ENCODE results near the gene SSUH2.

The SSUH2 gene

GRCh38 chr3:8649757-8650156 lies 5.2 kb upstream of the SSUH2 start:
- no peak overlapping the region for H3K4me3 ChIP-seq (ENCODE audit: low read depth, low read length)
- no peaks in the 10 kb centered on the region; the same call in 1 of the 2 replicates for H3K9me3 ChIP-seq (ENCODE audit: control insufficient read depth, insufficient read depth, low read depth, low read length)
- H3K9ac ChIP-seq (ENCODE audit: low read length) = no peak overlapping the region
- H3K27me3 ChIP-seq (ENCODE audit: control insufficient read depth, insufficient read depth, low read length) = peaks cover 13% of the 10 kb centered on the region; the same call in 1 of the 2 replicates
- H3K4me1 ChIP-seq (ENCODE audit: control insufficient read depth, insufficient read depth, low read length) = no peaks in the 10 kb centered on the region
- no peak overlapping the region for H3K27ac ChIP-seq (ENCODE audit: low read depth, low read length)
- H3K36me3 ChIP-seq (ENCODE audit: control insufficient read depth, insufficient read depth, low read length) = no peaks in the 10 kb centered on the region

GRCh38 chr3:8648909-8649741 lies 4.5 kb upstream of the SSUH2 start:
- Histone ChIP-seq H3K27ac (ENCODE audit: low read depth, low read length) (no peak overlapping the region), H3K9me3 (ENCODE audit: control insufficient read depth, insufficient read depth, low read depth, low read length) (no peaks in the 10 kb centered on the region; the same call in 1 of the 2 replicates), H3K36me3 (ENCODE audit: control insufficient read depth, insufficient read depth, low read length) (no peaks in the 10 kb centered on the region), H3K27me3 (ENCODE audit: control insufficient read depth, insufficient read depth, low read length) (peaks cover 17% of the 10 kb centered on the region; the same call in 1 of the 2 replicates), H3K9ac (ENCODE audit: low read length) (no peak overlapping the region), H3K4me1 (ENCODE audit: control insufficient read depth, insufficient read depth, low read length) (no peaks in the 10 kb centered on the region), H3K4me3 (ENCODE audit: low read depth, low read length) (no peak overlapping the region)

- H3K4me3 ChIP-seq (ENCODE audit: low read depth, low read length) = no peak overlapping the region
- H3K36me3 ChIP-seq (ENCODE audit: control insufficient read depth, insufficient read depth, low read length) = no peaks in the 10 kb centered on the region
- no peaks in the 10 kb centered on the region for H3K9me3 ChIP-seq (ENCODE audit: control insufficient read depth, insufficient read depth, low read depth, low read length)
Measured at GRCh38 chr3:8647137-8647985, 2.8 kb upstream of the SSUH2 start.

GRCh38 chr3:8646313-8646938 lies 1.8 kb upstream of the SSUH2 start:
- Histone ChIP-seq H3K4me1 (ENCODE audit: control insufficient read depth, insufficient read depth, low read length) (no peaks in the 10 kb centered on the region), H3K4me3 (ENCODE audit: low read depth, low read length) (no peak overlapping the region), H3K27ac (ENCODE audit: low read depth, low read length) (no peak overlapping the region), H3K9ac (ENCODE audit: low read length) (no peak overlapping the region), H3K27me3 (ENCODE audit: control insufficient read depth, insufficient read depth, low read length) (peaks cover 13% of the 10 kb centered on the region; the same call in 1 of the 2 replicates), H3K9me3 (ENCODE audit: control insufficient read depth, insufficient read depth, low read depth, low read length) (no peaks in the 10 kb centered on the region), H3K36me3 (ENCODE audit: control insufficient read depth, insufficient read depth, low read length) (no peaks in the 10 kb centered on the region)

More at GRCh38 chr3:8647137-8647985, 2.8 kb upstream of the SSUH2 start:
- H3K27ac ChIP-seq (ENCODE audit: low read depth, low read length) = no peak overlapping the region
- H3K4me1 ChIP-seq (ENCODE audit: control insufficient read depth, insufficient read depth, low read length) = no peaks in the 10 kb centered on the region
- no peak overlapping the region for H3K9ac ChIP-seq (ENCODE audit: low read length)
- H3K27me3 ChIP-seq (ENCODE audit: control insufficient read depth, insufficient read depth, low read length) = peaks cover 17% of the 10 kb centered on the region; the same call in 1 of the 2 replicates

- Histone ChIP-seq H3K27me3 (ENCODE audit: control insufficient read depth, insufficient read depth, low read length) (peaks cover 13% of the 10 kb centered on the region; the same call in 1 of the 2 replicates), H3K27ac (ENCODE audit: low read depth, low read length) (no peak overlapping the region)
Measured at GRCh38 chr3:8645712-8646111, 1.1 kb upstream of the SSUH2 start.

GRCh38 chr3:8643693-8644365 lies 769 bp downstream of the SSUH2 start:
- no peak overlapping the region for H3K27ac ChIP-seq (ENCODE audit: low read depth, low read length)
- peaks cover 13% of the 10 kb centered on the region; the same call in 1 of the 2 replicates for H3K27me3 ChIP-seq (ENCODE audit: control insufficient read depth, insufficient read depth, low read length)
- H3K36me3 ChIP-seq (ENCODE audit: control insufficient read depth, insufficient read depth, low read length) = no peaks in the 10 kb centered on the region
- H3K9me3 ChIP-seq (ENCODE audit: control insufficient read depth, insufficient read depth, low read depth, low read length) = no peaks in the 10 kb centered on the region
- H3K4me3 ChIP-seq (ENCODE audit: low read depth, low read length) = no peak overlapping the region
- H3K4me1 ChIP-seq (ENCODE audit: control insufficient read depth, insufficient read depth, low read length) = no peaks in the 10 kb centered on the region; the same call in 1 of the 2 replicates
- no peak overlapping the region for H3K9ac ChIP-seq (ENCODE audit: low read length)

More at GRCh38 chr3:8645712-8646111, 1.1 kb upstream of the SSUH2 start:
- Histone ChIP-seq H3K4me3 (ENCODE audit: low read depth, low read length) (no peak overlapping the region), H3K36me3 (ENCODE audit: control insufficient read depth, insufficient read depth, low read length) (no peaks in the 10 kb centered on the region), H3K4me1 (ENCODE audit: control insufficient read depth, insufficient read depth, low read length) (no peaks in the 10 kb centered on the region), H3K9ac (ENCODE audit: low read length) (no peak overlapping the region), H3K9me3 (ENCODE audit: control insufficient read depth, insufficient read depth, low read depth, low read length) (no peaks in the 10 kb centered on the region)

GRCh38 chr3:8642001-8642400 lies 2.6 kb downstream of the SSUH2 start:
- H3K4me3 ChIP-seq (ENCODE audit: low read depth, low read length) = no peak overlapping the region
- peaks cover 13% of the 10 kb centered on the region; the same call in 1 of the 2 replicates for H3K27me3 ChIP-seq (ENCODE audit: control insufficient read depth, insufficient read depth, low read length)
- H3K27ac ChIP-seq (ENCODE audit: low read depth, low read length) = no peak overlapping the region
- no peaks in the 10 kb centered on the region for H3K36me3 ChIP-seq (ENCODE audit: control insufficient read depth, insufficient read depth, low read length)
- no peaks in the 10 kb centered on the region for H3K9me3 ChIP-seq (ENCODE audit: control insufficient read depth, insufficient read depth, low read depth, low read length)
- H3K9ac ChIP-seq (ENCODE audit: low read length) = no peak overlapping the region
- H3K4me1 ChIP-seq (ENCODE audit: control insufficient read depth, insufficient read depth, low read length) = no peaks in the 10 kb centered on the region; the same call in 1 of the 2 replicates

GRCh38 chr3:8641472-8641871 lies 3.1 kb downstream of the SSUH2 start:
- no peaks in the 10 kb centered on the region for H3K36me3 ChIP-seq (ENCODE audit: control insufficient read depth, insufficient read depth, low read length)
- peaks cover 13% of the 10 kb centered on the region; the same call in 1 of the 2 replicates for H3K27me3 ChIP-seq (ENCODE audit: control insufficient read depth, insufficient read depth, low read length)
- H3K4me3 ChIP-seq (ENCODE audit: low read depth, low read length) = no peak overlapping the region
- H3K9me3 ChIP-seq (ENCODE audit: control insufficient read depth, insufficient read depth, low read depth, low read length) = peaks cover 2% of the 10 kb centered on the region; the same call in 1 of the 2 replicates
- H3K4me1 ChIP-seq (ENCODE audit: control insufficient read depth, insufficient read depth, low read length) = no peaks in the 10 kb centered on the region; the same call in 1 of the 2 replicates
- H3K27ac ChIP-seq (ENCODE audit: low read depth, low read length) = no peak overlapping the region
- H3K9ac ChIP-seq (ENCODE audit: low read length) = no peak overlapping the region

- Histone ChIP-seq H3K27me3 (ENCODE audit: control insufficient read depth, insufficient read depth, low read length) (peaks cover 9% of the 10 kb centered on the region; the same call in 1 of the 2 replicates), H3K9ac (ENCODE audit: low read length) (no peak overlapping the region), H3K36me3 (ENCODE audit: control insufficient read depth, insufficient read depth, low read length) (no peaks in the 10 kb centered on the region), H3K27ac (ENCODE audit: low read depth, low read length) (no peak overlapping the region), H3K4me3 (ENCODE audit: low read depth, low read length) (no peak overlapping the region), H3K9me3 (ENCODE audit: control insufficient read depth, insufficient read depth, low read depth, low read length) (peaks cover 4% of the 10 kb centered on the region; the same call in 1 of the 2 replicates), H3K4me1 (ENCODE audit: control insufficient read depth, insufficient read depth, low read length) (no peaks in the 10 kb centered on the region; the same call in 1 of the 2 replicates)
Measured at GRCh38 chr3:8640223-8640622, 4.4 kb downstream of the SSUH2 start.

- no peaks in the 10 kb centered on the region; the same call in 1 of the 2 replicates for H3K4me1 ChIP-seq (ENCODE audit: control insufficient read depth, insufficient read depth, low read length)
Measured at GRCh38 chr3:8639659-8640000, 5.0 kb downstream of the SSUH2 start.

More at GRCh38 chr3:8639659-8640000, 5.0 kb downstream of the SSUH2 start:
- Histone ChIP-seq H3K4me3 (ENCODE audit: low read depth, low read length) (no peak overlapping the region), H3K36me3 (ENCODE audit: control insufficient read depth, insufficient read depth, low read length) (no peaks in the 10 kb centered on the region), H3K9me3 (ENCODE audit: control insufficient read depth, insufficient read depth, low read depth, low read length) (peaks cover 4% of the 10 kb centered on the region; the same call in 1 of the 2 replicates), H3K9ac (ENCODE audit: low read length) (no peak overlapping the region), H3K27me3 (ENCODE audit: control insufficient read depth, insufficient read depth, low read length) (peaks cover 3% of the 10 kb centered on the region; the same call in 1 of the 2 replicates), H3K27ac (ENCODE audit: low read depth, low read length) (no peak overlapping the region)

All from HUES6 (cell line).